Endothelial cell of umbilical vein (primary cell): ENCODE data around the gene SORL1. TPM values are rescaled to one million over a fixed set of nuclear protein-coding genes. Genes with fewer than 3 reads are reported as not detected.

Experiments used
- BruUV-seq: library from RNA; stranded (reverse); fragments of 400-500 nt; replicated peaks from 2 replicates; lab custom pipeline; 2021; lab: Mats Ljungman, UMichigan
- CTCF ChIA-PET: fragments of 300-600, 350-600 bp; sonication (Branson Sonifier 250); formaldehyde crosslinking; loops from one replicate; lab custom pipeline; 2021; ENCODE audit warnings: antibody characterized with exemption, inconsistent platforms; lab: Charles Lee
- POLR2A ChIA-PET: fragments of 300-600, 350-600 bp; sonication (Branson Sonifier 250); formaldehyde crosslinking; loops from one replicate; lab custom pipeline; 2021; ENCODE audit warnings: antibody characterized with exemption, inconsistent platforms; lab: Charles Lee
- DNase-seq: peaks from one replicate; pipeline ENCODE4 v3.0.0-alpha.2; 2011; ENCODE audit warnings: low read depth, low spot score
- FAIRE-seq: peaks from 2 replicates; lab custom pipeline; 2011; peaks lifted over from hg19 to GRCh38; lab: Jason Lieb, UNC
- H2AFZ ChIP-seq: 2 replicates; pipeline ENCODE4 v1.6.0; 2012; ENCODE audit warnings: low read depth, low read length, control low read depth, inconsistent platforms
- H3K27ac ChIP-seq: 2 replicates; pipeline ENCODE4 v1.5.1; 2011; ENCODE audit warnings: low read depth, mild to moderate bottlenecking, control low read depth, low read length, moderate library complexity; ENCODE audit not compliant: insufficient read depth
- H3K27me3 ChIP-seq, 2 experiments: 2 replicates each; pipeline versions ENCODE4 v1.6.0 to v1.6.1; 2011; ENCODE audit warnings: low read length in 2 of 2, mixed read lengths in 1 of 2; ENCODE audit not compliant: control insufficient read depth in 2 of 2, insufficient read depth in 2 of 2
- H3K36me3 ChIP-seq, 2 experiments: 2 replicates in 1 of 2; 3 replicates in 1 of 2; pipeline ENCODE4 v1.5.1; 2011; ENCODE audit warnings: low read length in 2 of 2, mild to moderate bottlenecking in 1 of 2, moderate library complexity in 1 of 2; ENCODE audit not compliant: control insufficient read depth in 2 of 2, insufficient read depth in 2 of 2; ENCODE audit errors: extremely low read depth in 1 of 2
- H3K4me1 ChIP-seq: 3 replicates; pipeline ENCODE4 v1.5.1; 2011; ENCODE audit warnings: mild to moderate bottlenecking, low read length; ENCODE audit not compliant: control insufficient read depth, insufficient read depth; ENCODE audit errors: extremely low read depth
- H3K4me2 ChIP-seq: 2 replicates; pipeline ENCODE4 v1.6.1; 2011; ENCODE audit warnings: low read length, control low read depth, mixed read lengths; ENCODE audit not compliant: insufficient read depth
- H3K4me3 ChIP-seq, 3 experiments: fragments of 200-600 bp in 1 of 3; sonication (generic), shearing (Covaris generic) in 1 of 3; replicated peaks in 1 of 3; 2 replicates each; pipeline ENCODE4 v1.5.1; 2011 to 2016; ENCODE audit warnings: control low read depth in 3 of 3, low read length in 3 of 3, mild to moderate bottlenecking in 2 of 3, inconsistent platforms in 1 of 3, low read depth in 1 of 3, moderate library complexity in 1 of 3; ENCODE audit not compliant: insufficient read depth in 1 of 3
- H3K79me2 ChIP-seq: 2 replicates; pipeline ENCODE4 v1.6.0; 2012; ENCODE audit warnings: low read length, inconsistent platforms; ENCODE audit not compliant: control insufficient read depth, insufficient read depth
- H3K9ac ChIP-seq: replicated peaks from 2 replicates; pipeline ENCODE3; 2011; ENCODE audit warnings: low read length, control low read depth; ENCODE audit not compliant: insufficient read depth; ENCODE audit errors: extremely low read depth
- H3K9me1 ChIP-seq: replicated peaks from 3 replicates; pipeline ENCODE4 v1.6.0; 2011; ENCODE audit warnings: mild to moderate bottlenecking, low read length; ENCODE audit not compliant: control insufficient read depth, insufficient read depth; ENCODE audit errors: extremely low read depth
- H3K9me3 ChIP-seq: replicated peaks from 2 replicates; pipeline ENCODE4 v1.5.1; 2012; ENCODE audit warnings: low read length, inconsistent platforms; ENCODE audit not compliant: control insufficient read depth, insufficient read depth
- H4K20me1 ChIP-seq: replicated peaks from 2 replicates; pipeline ENCODE3; 2011; ENCODE audit warnings: mild to moderate bottlenecking, low read length; ENCODE audit not compliant: control insufficient read depth, insufficient read depth; ENCODE audit errors: extremely low read depth
- CTCF ChIP-seq, 2 donors: IDR thresholded peaks; 1 replicate in 1 of 2; 2 replicates in 1 of 2; pipeline ENCODE4 v1.5.1; 2011; ENCODE audit warnings: low read length in 2 of 2, mild to moderate bottlenecking in 2 of 2, moderate library complexity in 2 of 2, control low read depth in 1 of 2, inconsistent platforms in 1 of 2, low read depth in 1 of 2; ENCODE audit not compliant: insufficient read depth in 1 of 2; ENCODE audit errors: extremely low read depth in 1 of 2
- EZH2 ChIP-seq: IDR thresholded peaks from 2 replicates; pipeline ENCODE4 v1.6.1; 2012; ENCODE audit warnings: borderline replicate concordance, low read depth, mild to moderate bottlenecking, moderate library complexity, low read length, inconsistent platforms; ENCODE audit not compliant: severe bottlenecking
- FOS ChIP-seq: IDR thresholded peaks from 2 replicates; pipeline ENCODE4 v1.6.1; 2011; ENCODE audit warnings: mild to moderate bottlenecking, low read length, moderate library complexity, borderline replicate concordance; ENCODE audit not compliant: insufficient read depth
- GATA2 ChIP-seq: IDR thresholded peaks from 2 replicates; pipeline ENCODE4 v1.7.0; 2011; ENCODE audit warnings: low read depth, mild to moderate bottlenecking, moderate library complexity, mixed read lengths, low read length; ENCODE audit not compliant: insufficient read length, insufficient read depth
- JUN ChIP-seq: IDR thresholded peaks from 2 replicates; pipeline ENCODE4 v1.6.1; 2011; ENCODE audit warnings: borderline replicate concordance, low read depth; ENCODE audit not compliant: insufficient read length, insufficient read depth
- MYC ChIP-seq: IDR thresholded peaks from one replicate; pipeline ENCODE4 v1.6.1; 2011; ENCODE audit warnings: mild to moderate bottlenecking, low read depth, low read length
- POLR2A ChIP-seq: IDR thresholded peaks from 2 replicates; pipeline ENCODE4 v1.6.1; 2012; ENCODE audit warnings: low read depth, mild to moderate bottlenecking, control low read depth, low read length
- POLR2AphosphoS5 ChIP-seq: IDR thresholded peaks from 2 replicates; pipeline ENCODE4 v1.6.1; 2012; ENCODE audit warnings: low read depth, mild to moderate bottlenecking, control low read depth, low read length, moderate library complexity; ENCODE audit not compliant: insufficient read depth
- dilution Hi-C: fragments of 300-500 bp; cut with MboI; formaldehyde crosslinking; loops from one replicate; pipeline ENCODE4 v1.15.0; 2019; ENCODE audit warnings: low sequenced_read_pairs; ENCODE audit not compliant: extremely low pct_ligation_motif_present
- intact Hi-C: fragments of 100-400 bp; cut with micrococcal nuclease; formaldehyde crosslinking; loops from one replicate; pipeline ENCODE4 v1.10.0; 2022
- polyA plus RNA-seq, 4 experiments: library from polyadenylated mRNA; depleted of rRNA in 3 of 4; stranded (reverse) in 3 of 4; unstranded in 1 of 4; fragments of >200 nt; gene quantifications; 2 replicates each; pipeline versions ENCODE4 v1.2.1 to v1.2.3, GENCODE V29; 2011 to 2012; ENCODE audit warnings: missing spikeins in 1 of 4
- total RNA-seq: library from RNA; stranded (reverse); gene quantifications from 2 replicates; pipeline ENCODE4 v1.2.3, GENCODE V29; 2021
- TF ChIP-seq, protein P1 (sequence below): IDR thresholded peaks from 2 replicates; pipeline ENCODE4 v1.6.1; 2011; ENCODE audit not compliant: insufficient read depth, insufficient read length

Gene SORL1
- total and polyA plus RNA-seq, 2 donors (not counting 3 experiments of a cell fraction or from before 2014, with no cell fraction given) = 0.17 to 0.31 TPM

DNA sequence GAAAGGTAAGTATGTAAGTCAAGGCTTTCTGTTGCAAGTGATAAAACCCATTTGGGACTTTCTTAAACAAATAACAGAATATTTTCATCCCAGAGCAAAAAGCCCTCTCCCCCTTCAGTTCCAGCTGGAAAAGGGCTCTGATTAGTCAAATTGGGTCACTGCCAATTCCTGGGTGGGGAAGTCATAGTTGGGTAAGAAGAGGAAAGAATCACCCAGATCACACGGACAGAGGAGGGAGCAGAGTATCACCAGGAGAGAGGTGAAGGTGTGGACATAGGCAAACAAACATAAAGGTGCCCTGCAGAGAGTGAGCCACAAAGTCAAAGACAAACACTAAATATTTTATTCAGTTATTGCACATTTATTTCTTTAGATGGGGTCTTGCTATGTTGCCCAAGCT, 36.3 kb upstream of the SORL1 start:
- Histone ChIP-seq H3K9me3 (no peaks in the 10 kb centered on the region), H3K4me3 (no peak overlapping the region), H3K27ac (no peak overlapping the region), H3K4me2 (no peak overlapping the region), H3K79me2 (no peaks in the 10 kb centered on the region), H3K36me3 (no peaks in the 10 kb centered on the region), H3K9ac (no peak overlapping the region), H3K9me1 (no peaks in the 10 kb centered on the region), H2AFZ (no peak overlapping the region), H3K4me1 (no peaks in the 10 kb centered on the region), H3K27me3 (no peaks in the 10 kb centered on the region), H4K20me1 (no peaks in the 10 kb centered on the region)
- CTCF ChIA-PET = no interaction called here
- TF ChIP-seq POLR2A (no peak), JUN (no peak), MYC (no peak), CTCF (IDR thresholded peaks at IDR 0.05; ENCODE audit: extremely low read depth in 1 of 2, insufficient read depth in 1 of 2, low read depth in 1 of 2, low read length in 2 of 2) (no peak), EZH2 (no peak), POLR2AphosphoS5 (no peak), GATA2 (no peak), FOS (no peak)
- TF ChIP-seq, protein P1, sequence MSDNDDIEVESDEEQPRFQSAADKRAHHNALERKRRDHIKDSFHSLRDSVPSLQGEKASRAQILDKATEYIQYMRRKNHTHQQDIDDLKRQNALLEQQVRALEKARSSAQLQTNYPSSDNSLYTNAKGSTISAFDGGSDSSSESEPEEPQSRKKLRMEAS = no peak
- intact Hi-C loops = no loop called here
- dilution Hi-C loops = no loop called here
- DNase-seq (no peak), FAIRE-seq (no peak)
- POLR2A ChIA-PET = no interaction called here
- no TSS peak for BruUV-seq
